Measurements from ENCODE around the gene EFNB1. TPM values are rescaled to one million over a fixed set of nuclear protein-coding genes. Genes with fewer than 3 reads are reported as not detected.

The EFNB1 gene
- total RNA-seq, 2 experiments from 2014 or later: 4.6 to 4.8 TPM

DNA sequence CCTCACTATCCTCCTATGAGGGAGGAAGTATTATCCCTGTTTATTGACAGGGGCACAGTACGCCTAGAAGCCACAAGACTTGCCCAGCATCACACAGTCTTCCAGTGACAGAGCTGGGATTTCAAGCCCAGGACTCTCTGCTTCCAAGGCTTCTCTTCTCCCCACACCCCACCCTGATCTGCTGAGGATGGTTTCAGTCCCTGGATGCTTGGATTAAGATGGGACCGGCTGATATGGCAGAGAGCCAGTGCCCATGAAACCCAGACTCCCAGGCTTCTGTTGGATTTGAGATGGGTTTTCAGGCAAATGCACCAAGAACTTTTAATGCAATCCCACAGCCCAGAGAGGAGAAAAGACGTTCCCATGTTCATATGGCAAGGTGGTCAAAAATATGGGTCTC, 23.2 kb downstream of the EFNB1 start:
- no peaks in the 10 kb centered on the region for H3K4me1 Mint-ChIP-seq (ENCODE audit: low read depth)

GRCh38 chrX:68853665-68854251, 24.9 kb downstream of the EFNB1 start:
- H3K4me1 Mint-ChIP-seq (ENCODE audit: low read depth): no peaks in the 10 kb centered on the region
- H3K4me3 Mint-ChIP-seq: no peak overlapping the region
- intact Hi-C loops (cut with micrococcal nuclease): no loop called here
- H3K36me3 Mint-ChIP-seq: no peaks in the 10 kb centered on the region
- DNase-seq: no peak
- no peaks in the 10 kb centered on the region for H3K27me3 Mint-ChIP-seq
- peaks cover 7% of the 10 kb centered on the region for H3K9me3 Mint-ChIP-seq
- ChIA-PET POLR2A (no interaction called here), CTCF (no interaction called here)
- no peak overlapping the region for H3K27ac Mint-ChIP-seq

More for the DNA sequence above, 23.2 kb downstream of the EFNB1 start:
- intact Hi-C loops (cut with micrococcal nuclease): no loop called here
- CTCF ChIA-PET: interaction anchor here (0.5 to 0.6 kb wide), 2 partner anchors 90 to 1603 kb away, joined by 3 read pairs; no protein-coding TSS in a partner anchor
- Mint-ChIP-seq H3K27me3 (no peaks in the 10 kb centered on the region), H3K27ac (no peak overlapping the region), H3K4me3 (no peak overlapping the region), H3K9me3 (no peaks in the 10 kb centered on the region), H3K36me3 (no peaks in the 10 kb centered on the region)
- POLR2A ChIA-PET: no interaction called here
- no peak for DNase-seq

GRCh38 chrX:68865300-68865699, 36.5 kb downstream of the EFNB1 start:
- DNase-seq: no peak
- Mint-ChIP-seq H3K9me3 (no peaks in the 10 kb centered on the region), H3K27ac (no peak overlapping the region), H3K36me3 (no peaks in the 10 kb centered on the region), H3K4me1 (ENCODE audit: low read depth) (peaks cover 12% of the 10 kb centered on the region), H3K4me3 (no peak overlapping the region), H3K27me3 (no peaks in the 10 kb centered on the region)
- ChIA-PET CTCF (no interaction called here), POLR2A (no interaction called here)
- intact Hi-C loops (cut with micrococcal nuclease): no loop called here

GRCh38 chrX:68865926-68866325, 37.1 kb downstream of the EFNB1 start:
- Mint-ChIP-seq H3K27ac (no peak overlapping the region), H3K36me3 (no peaks in the 10 kb centered on the region), H3K9me3 (no peaks in the 10 kb centered on the region), H3K4me1 (ENCODE audit: low read depth) (peaks cover 12% of the 10 kb centered on the region), H3K27me3 (no peaks in the 10 kb centered on the region), H3K4me3 (no peak overlapping the region)
- ChIA-PET POLR2A (no interaction called here), CTCF (no interaction called here)
- no peak for DNase-seq
- intact Hi-C loops (cut with micrococcal nuclease): no loop called here

GRCh38 chrX:68867458-68868112, 38.8 kb downstream of the EFNB1 start:
- CTCF ChIA-PET: no interaction called here
- H3K4me1 Mint-ChIP-seq (ENCODE audit: low read depth): peaks cover 12% of the 10 kb centered on the region
- POLR2A ChIA-PET: no interaction called here

DNA sequence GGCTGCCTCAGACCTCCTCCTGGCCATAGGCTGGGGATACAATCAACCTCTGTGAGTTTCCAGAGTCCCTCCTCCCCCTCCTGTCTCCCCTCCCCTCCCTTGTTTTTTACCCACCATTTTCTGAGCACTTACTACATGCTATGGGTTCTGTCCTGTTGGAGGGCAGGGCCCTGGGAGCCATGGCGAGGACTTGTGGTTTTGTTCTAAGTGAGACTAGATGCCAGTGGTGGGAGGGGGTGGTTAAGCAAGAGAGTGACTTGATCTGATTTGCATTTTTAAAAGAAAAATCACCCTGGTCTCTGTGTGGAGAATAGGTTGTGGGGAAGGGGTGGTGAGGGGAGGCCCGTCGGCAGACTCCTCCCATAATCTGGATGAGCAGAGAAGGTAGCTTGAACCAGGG, 39.5 kb downstream of the EFNB1 start:
- Mint-ChIP-seq H3K9me3 (no peaks in the 10 kb centered on the region), H3K36me3 (no peaks in the 10 kb centered on the region), H3K4me3 (no peak overlapping the region), H3K27ac (no peak overlapping the region), H3K4me1 (ENCODE audit: low read depth) (peaks cover 12% of the 10 kb centered on the region), H3K27me3 (no peaks in the 10 kb centered on the region)
- intact Hi-C loops (cut with micrococcal nuclease): no loop called here
- no peak for DNase-seq
- ChIA-PET POLR2A (no interaction called here), CTCF (no interaction called here)

More at GRCh38 chrX:68867458-68868112, 38.8 kb downstream of the EFNB1 start:
- intact Hi-C loops (cut with micrococcal nuclease): no loop called here
- Mint-ChIP-seq H3K36me3 (no peaks in the 10 kb centered on the region), H3K27me3 (no peaks in the 10 kb centered on the region), H3K4me3 (no peak overlapping the region), H3K27ac (no peak overlapping the region), H3K9me3 (no peaks in the 10 kb centered on the region)
- no peak for DNase-seq

DNA sequence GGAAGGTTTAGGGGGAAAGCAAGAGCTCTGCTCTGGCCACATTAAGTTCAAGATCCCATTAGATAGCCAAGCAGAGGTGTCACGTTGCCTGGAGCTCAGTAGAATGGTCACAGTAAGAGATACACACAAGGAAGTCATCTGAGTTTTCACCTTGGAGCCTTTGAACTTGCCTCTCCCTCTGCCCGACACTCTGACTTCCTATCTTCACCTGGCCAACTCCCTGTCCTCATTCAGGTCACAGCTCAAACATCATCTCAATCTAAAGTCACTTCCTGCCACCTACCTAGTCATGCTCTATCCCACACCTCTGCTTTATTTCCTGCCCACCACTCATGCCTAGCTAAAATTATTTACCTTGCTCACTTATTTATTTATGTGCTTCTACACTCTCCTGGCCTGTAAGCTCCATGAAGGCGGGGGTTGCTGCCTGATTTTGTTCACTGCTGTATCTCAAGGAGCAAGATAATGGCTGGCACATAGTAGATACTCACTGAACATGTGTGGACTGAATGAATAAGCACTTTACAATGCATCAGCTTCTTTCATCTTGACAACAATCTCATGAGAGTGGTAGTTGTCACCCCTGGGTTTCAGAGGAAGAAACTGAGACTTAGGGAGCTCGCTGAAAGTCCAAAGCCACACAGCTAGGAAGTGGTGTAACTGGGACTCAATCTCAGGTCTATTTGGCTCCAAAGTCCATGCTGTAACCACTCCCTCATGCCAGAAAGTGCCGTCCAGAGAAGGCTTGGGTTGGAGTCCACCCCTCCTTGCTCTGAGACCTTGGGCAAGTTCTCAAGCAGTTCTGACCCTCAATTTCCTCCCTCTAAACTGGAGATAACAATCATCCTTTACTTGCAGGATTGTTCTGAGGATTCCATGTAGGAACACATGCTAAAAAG, 40.3 kb downstream of the EFNB1 start:
- Mint-ChIP-seq H3K9me3 (no peaks in the 10 kb centered on the region), H3K4me1 (ENCODE audit: low read depth) (peaks cover 12% of the 10 kb centered on the region), H3K27me3 (no peaks in the 10 kb centered on the region), H3K36me3 (no peaks in the 10 kb centered on the region), H3K27ac (peak overlapping the region; percentile 4), H3K4me3 (no peak overlapping the region)
- intact Hi-C loops (cut with micrococcal nuclease): no loop called here
- no peak for DNase-seq
- CTCF ChIA-PET: interaction anchor here (0.6 to 1.3 kb wide), 3 partner anchors 25 to 78 kb away, joined by 3 read pairs; no protein-coding TSS in a partner anchor
- POLR2A ChIA-PET: no interaction called here

DNA sequence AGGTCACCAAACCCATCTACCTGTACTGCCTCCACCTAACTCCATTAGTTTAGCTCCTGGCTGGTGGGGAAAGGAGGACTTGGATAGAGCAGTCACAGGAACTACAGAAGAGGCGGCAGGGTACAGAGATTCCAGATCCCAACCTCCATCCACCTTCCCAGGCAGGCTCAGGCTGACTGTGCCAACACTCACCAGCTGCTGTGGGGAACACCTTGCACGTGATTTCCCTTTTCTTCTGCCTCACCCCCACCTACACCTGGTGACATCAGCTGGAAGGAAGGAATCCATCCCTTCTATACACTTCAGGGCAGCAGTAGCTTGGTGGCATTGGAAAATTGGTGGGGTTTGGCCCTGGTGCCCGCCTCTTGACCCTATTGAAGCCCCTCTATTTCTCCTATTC, 41.5 kb downstream of the EFNB1 start:
- DNase-seq: no peak
- H3K27ac Mint-ChIP-seq: no peak overlapping the region
- no peaks in the 10 kb centered on the region for H3K9me3 Mint-ChIP-seq
- peaks cover 12% of the 10 kb centered on the region for H3K4me1 Mint-ChIP-seq (ENCODE audit: low read depth)
- intact Hi-C loops (cut with micrococcal nuclease): no loop called here
- H3K27me3 Mint-ChIP-seq: no peaks in the 10 kb centered on the region
- POLR2A ChIA-PET: no interaction called here
- CTCF ChIA-PET: interaction anchor here (1.3 kb wide), 1 partner anchor 43 kb away, joined by 3 read pairs; no protein-coding TSS in a partner anchor
- H3K36me3 Mint-ChIP-seq: no peaks in the 10 kb centered on the region
- no peak overlapping the region for H3K4me3 Mint-ChIP-seq

DNA sequence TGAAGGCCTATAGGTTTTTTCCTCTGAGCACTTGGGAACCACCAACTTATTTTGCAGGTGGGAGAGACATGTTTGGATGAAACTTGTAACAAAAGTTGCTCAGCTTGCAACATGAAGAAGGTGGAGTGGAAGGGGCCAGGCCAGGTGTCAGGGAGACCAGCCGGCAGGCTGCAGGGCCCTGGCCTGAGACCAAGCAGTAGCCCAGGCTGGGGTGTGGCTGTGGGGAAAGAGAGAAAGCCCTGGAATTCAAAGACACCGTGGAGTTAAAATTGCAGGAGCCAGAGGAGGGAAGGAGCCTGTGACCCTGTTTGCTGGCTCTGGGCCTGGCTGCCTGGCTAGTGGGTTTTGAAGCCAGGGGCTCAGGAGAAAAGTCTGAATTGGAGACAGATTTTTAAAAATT, 43.4 kb downstream of the EFNB1 start:
- intact Hi-C loops (cut with micrococcal nuclease): no loop called here
- POLR2A ChIA-PET: no interaction called here
- Mint-ChIP-seq H3K36me3 (no peaks in the 10 kb centered on the region), H3K27me3 (no peaks in the 10 kb centered on the region), H3K4me1 (ENCODE audit: low read depth) (peaks cover 12% of the 10 kb centered on the region), H3K4me3 (no peak overlapping the region), H3K27ac (no peak overlapping the region), H3K9me3 (no peaks in the 10 kb centered on the region)
- CTCF ChIA-PET: no interaction called here
- DNase-seq: no peak

- Mint-ChIP-seq H3K9me3 (no peaks in the 10 kb centered on the region), H3K27me3 (no peaks in the 10 kb centered on the region), H3K27ac (no peak overlapping the region), H3K4me1 (ENCODE audit: low read depth) (peaks cover 4% of the 10 kb centered on the region), H3K36me3 (no peaks in the 10 kb centered on the region), H3K4me3 (no peak overlapping the region)
- DNase-seq: no peak
- ChIA-PET CTCF (no interaction called here), POLR2A (no interaction called here)
- intact Hi-C loops (cut with micrococcal nuclease): no loop called here
Observed at GRCh38 chrX:68874076-68874475, 45.3 kb downstream of the EFNB1 start.

- no peak overlapping the region for H3K27ac Mint-ChIP-seq
- ChIA-PET CTCF (no interaction called here), POLR2A (no interaction called here)
- no peaks in the 10 kb centered on the region for H3K36me3 Mint-ChIP-seq
- DNase-seq: no peak
- no peaks in the 10 kb centered on the region for H3K9me3 Mint-ChIP-seq
- intact Hi-C loops (cut with micrococcal nuclease): no loop called here
- no peak overlapping the region for H3K4me3 Mint-ChIP-seq
- no peaks in the 10 kb centered on the region for H3K27me3 Mint-ChIP-seq
- H3K4me1 Mint-ChIP-seq (ENCODE audit: low read depth): no peaks in the 10 kb centered on the region
Observed at GRCh38 chrX:68876731-68877130, 47.9 kb downstream of the EFNB1 start.

GRCh38 chrX:68877606-68878005, 48.8 kb downstream of the EFNB1 start:
- no peak overlapping the region for H3K4me3 Mint-ChIP-seq
- H3K36me3 Mint-ChIP-seq: no peaks in the 10 kb centered on the region
- CTCF ChIA-PET: no interaction called here
- H3K27me3 Mint-ChIP-seq: no peaks in the 10 kb centered on the region
- H3K27ac Mint-ChIP-seq: no peak overlapping the region
- POLR2A ChIA-PET: no interaction called here
- no peaks in the 10 kb centered on the region for H3K4me1 Mint-ChIP-seq (ENCODE audit: low read depth)
- no peak for DNase-seq
- no peaks in the 10 kb centered on the region for H3K9me3 Mint-ChIP-seq
- intact Hi-C loops (cut with micrococcal nuclease): no loop called here
